Measurements from ENCODE around the gene CCDC9B. TPM values are rescaled to one million over a fixed set of nuclear protein-coding genes. Genes with fewer than 3 reads are reported as not detected.

The CCDC9B gene
- 10 to 100 TPM in 1 of 4 donors, 1 to 10 TPM in 3; 3.9 to 10.8 (median 7.6) TPM for polyA plus RNA-seq (ENCODE audit: insufficient read length in 4 of 4)

- peak in 2 of 4 donors; percentile 62 to 71 for DNase-seq (ENCODE audit: low read depth in 4 of 4, low spot score in 3 of 4)
These were observed at the start of gene CCDC9B for GRCh38 chr15:40340740-40341400. TSS of gene CCDC9B (minus strand) at chr15:40340939. CDS start at chr15:40340819, 120 bp downstream.

- DNase-seq (ENCODE audit: low read depth in 4 of 4, low spot score in 3 of 4) = no peak
These were observed 49.3 kb upstream of the CCDC9B start for GRCh38 chr15:40389824-40390595.

- DNase-seq (ENCODE audit: low read depth in 4 of 4, low spot score in 3 of 4) = no peak
These were observed 48.4 kb upstream of the CCDC9B start for GRCh38 chr15:40388941-40389823.

- DNase-seq (ENCODE audit: low read depth in 4 of 4, low spot score in 3 of 4) = no peak
These were observed 45.7 kb upstream of the CCDC9B start for GRCh38 chr15:40386480-40386879.

GRCh38 chr15:40382580-40383456 is 42.1 kb upstream of the CCDC9B start, which contains the start of gene KNSTRN:
TSS of gene KNSTRN (plus strand) at chr15:40382721. CDS start at chr15:40382836, 115 bp downstream.
- DNase-seq (ENCODE audit: low read depth in 4 of 4, low spot score in 3 of 4) = peak in 3 of 4 donors; percentile 88 to 90 (median 89)

GRCh38 chr15:40381818-40382529 is 41.2 kb upstream of the CCDC9B start:
- no peak for DNase-seq (ENCODE audit: low read depth in 4 of 4, low spot score in 3 of 4)

- DNase-seq (ENCODE audit: low read depth in 4 of 4, low spot score in 3 of 4) = no peak
These were observed 39.9 kb upstream of the CCDC9B start for GRCh38 chr15:40380636-40381035.

GRCh38 chr15:40379853-40380252 is 39.1 kb upstream of the CCDC9B start:
- no peak for DNase-seq (ENCODE audit: low read depth in 4 of 4, low spot score in 3 of 4)

GRCh38 chr15:40379374-40379773 is 38.6 kb upstream of the CCDC9B start:
- no peak for DNase-seq (ENCODE audit: low read depth in 4 of 4, low spot score in 3 of 4)

- DNase-seq (ENCODE audit: low read depth in 4 of 4, low spot score in 3 of 4) = no peak
These were observed 36.9 kb upstream of the CCDC9B start for GRCh38 chr15:40377606-40378005.

GRCh38 chr15:40372981-40373380 is 32.2 kb upstream of the CCDC9B start:
- no peak for DNase-seq (ENCODE audit: low read depth in 4 of 4, low spot score in 3 of 4)

- no peak for DNase-seq (ENCODE audit: low read depth in 4 of 4, low spot score in 3 of 4)
These were observed 29.2 kb upstream of the CCDC9B start for GRCh38 chr15:40369971-40370370.

- DNase-seq (ENCODE audit: low read depth in 4 of 4, low spot score in 3 of 4) = no peak
These were observed 28.7 kb upstream of the CCDC9B start for GRCh38 chr15:40369474-40369869.

- DNase-seq (ENCODE audit: low read depth in 4 of 4, low spot score in 3 of 4) = no peak
These were observed 28.2 kb upstream of the CCDC9B start for GRCh38 chr15:40368719-40369473.

GRCh38 chr15:40367686-40368611 is 27.2 kb upstream of the CCDC9B start:
- DNase-seq (ENCODE audit: low read depth in 4 of 4, low spot score in 3 of 4) = peak; percentile 68 to 76 (median 73)

GRCh38 chr15:40367371-40367685 is 26.6 kb upstream of the CCDC9B start:
- no peak for DNase-seq (ENCODE audit: low read depth in 4 of 4, low spot score in 3 of 4)

Measured in right renal pelvis (tissue), 4 donors.